Stimulated activated naive CD4-positive, alpha-beta T cell treated with Interleukin-2 at 50 U/mL for 16 hours (primary cell): Measurements from ENCODE around the gene TEX261.
"Not testable (repeated sequence)": the region's sequence is repeated elsewhere in the genome, so short reads cannot be mapped to it uniquely, and the experiment has no call there.

Experiments
- DNase-seq: peaks from one replicate; lab custom pipeline; 2025; lab: John Stamatoyannopoulos, UW

Gene TEX261

DNA sequence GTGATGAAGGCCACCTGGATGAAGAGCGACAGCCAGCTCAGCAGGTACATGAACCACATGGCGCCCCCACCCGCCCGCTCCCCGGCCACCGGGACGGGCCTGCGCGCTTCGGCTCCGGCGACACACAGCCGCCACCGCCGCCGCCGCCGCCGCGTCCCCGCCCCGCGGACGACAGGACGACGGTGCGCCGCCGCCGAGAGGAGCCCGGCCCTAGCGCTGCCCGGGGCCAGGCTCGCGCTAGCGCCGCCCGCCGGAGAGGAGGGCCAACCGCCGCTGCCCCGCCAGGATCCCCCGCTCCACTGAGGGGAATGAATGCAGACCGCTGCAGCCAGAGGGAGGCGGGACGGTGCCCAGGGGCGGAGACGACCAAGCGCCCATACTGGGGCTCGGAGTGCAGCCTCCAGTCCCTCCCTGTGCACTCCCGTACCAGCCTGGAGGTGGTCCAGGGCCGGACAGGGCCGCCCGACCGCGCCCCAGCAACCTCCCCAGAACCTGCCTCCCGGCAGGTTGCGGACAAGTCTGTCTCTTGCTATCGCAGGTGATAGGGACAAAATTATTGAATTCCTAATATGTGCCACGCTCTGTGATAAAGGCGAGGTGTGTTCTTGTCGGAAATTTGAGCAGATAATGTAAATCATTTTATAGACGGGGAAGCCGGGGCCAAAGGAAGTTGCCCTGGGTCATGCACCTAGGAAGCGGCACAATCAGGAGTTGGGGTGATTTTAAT is at the start of gene TEX261:
TSS of gene TEX261 (minus strand) at position 175 of the 727 bp plus-strand sequence. CDS start at position 59, 116 bp downstream.
- peak; percentile 90 for DNase-seq

- no peak for DNase-seq
Measured at GRCh38 chr2:71043531-71044407, 49.1 kb upstream of the TEX261 start.

- no peak for DNase-seq
Measured at GRCh38 chr2:71042287-71042686, 47.6 kb upstream of the TEX261 start.

DNA sequence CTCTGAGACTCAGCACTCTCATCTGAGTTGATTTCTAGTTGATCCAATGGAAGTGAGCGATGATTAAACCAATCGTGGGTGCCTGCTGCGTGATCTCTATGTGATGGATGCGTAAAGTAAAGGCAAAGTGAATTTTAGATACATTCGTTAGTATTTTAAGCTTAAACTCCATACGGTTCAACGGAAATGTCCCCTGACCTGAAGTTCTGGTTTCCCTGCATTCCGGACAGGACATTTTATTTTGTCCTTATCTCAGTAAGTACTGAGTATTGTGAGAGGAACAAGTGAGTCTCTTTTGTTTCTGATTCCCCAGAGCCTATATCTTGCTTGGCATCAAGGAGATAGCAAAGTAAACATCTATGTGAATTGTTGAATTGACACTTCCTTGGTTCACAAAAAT is 41.6 kb upstream of the TEX261 start:
- not testable (repeated sequence) for DNase-seq

GRCh38 chr2:71023553-71024243 is 29.0 kb upstream of the TEX261 start:
- DNase-seq, result peak; percentile 69

- not testable (repeated sequence) for DNase-seq
Measured at GRCh38 chr2:71021394-71021793, 26.7 kb upstream of the TEX261 start.

DNA sequence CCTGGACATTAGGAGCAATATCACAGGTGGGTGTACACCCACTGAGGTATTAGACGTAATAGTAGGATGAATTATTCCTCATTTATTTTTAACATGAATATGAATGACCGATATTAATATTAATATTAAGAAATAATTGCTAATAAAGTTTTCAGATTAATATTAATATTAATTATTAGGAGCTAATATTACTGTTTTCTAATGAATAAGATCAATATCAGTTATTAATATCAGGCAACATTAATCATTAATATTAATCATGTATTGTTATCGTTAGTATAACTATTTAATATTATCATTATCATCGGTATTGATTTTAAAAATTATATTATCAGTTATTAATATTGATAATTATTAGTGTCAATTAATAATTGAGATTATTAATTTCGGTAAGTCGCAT is 25.3 kb upstream of the TEX261 start:
- not testable (repeated sequence) for DNase-seq

GRCh38 chr2:71018625-71019024 is 24.0 kb upstream of the TEX261 start:
- DNase-seq, result no peak

DNA sequence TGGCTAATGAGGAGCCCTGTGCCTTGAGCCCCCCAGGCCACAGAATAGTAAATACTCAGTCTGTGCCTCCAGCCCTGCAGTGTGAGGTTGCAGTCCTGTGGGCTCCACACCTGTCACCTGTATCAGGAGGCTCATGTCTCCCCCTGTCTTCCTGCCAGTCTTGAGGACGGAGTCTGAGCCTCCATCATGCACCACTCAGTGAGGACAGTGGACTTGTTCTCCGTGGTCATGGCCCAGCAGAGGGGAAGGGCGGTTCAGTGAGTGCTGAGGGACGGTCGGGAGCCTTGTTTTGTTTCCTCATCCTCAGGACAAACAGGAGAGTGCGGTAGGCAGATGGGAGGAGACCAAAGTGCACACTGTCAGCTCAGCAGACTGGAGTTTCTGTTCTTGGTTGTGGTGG is 17.1 kb upstream of the TEX261 start:
- not testable (repeated sequence) for DNase-seq

GRCh38 chr2:71008342-71008741 is 13.7 kb upstream of the TEX261 start:
- no peak for DNase-seq

- DNase-seq, result no peak
Measured at GRCh38 chr2:71006955-71007799, 12.5 kb upstream of the TEX261 start.

- DNase-seq, result no peak
Measured at GRCh38 chr2:71006323-71006722, 11.7 kb upstream of the TEX261 start.

GRCh38 chr2:71005271-71006202 is 10.9 kb upstream of the TEX261 start:
- no peak for DNase-seq

GRCh38 chr2:71004857-71005256 is 10.2 kb upstream of the TEX261 start:
- DNase-seq, result no peak

- no peak for DNase-seq
Measured at GRCh38 chr2:71003966-71004755, 9.5 kb upstream of the TEX261 start.

- DNase-seq, result no peak
Measured at GRCh38 chr2:71003396-71003795, 8.7 kb upstream of the TEX261 start.

DNA sequence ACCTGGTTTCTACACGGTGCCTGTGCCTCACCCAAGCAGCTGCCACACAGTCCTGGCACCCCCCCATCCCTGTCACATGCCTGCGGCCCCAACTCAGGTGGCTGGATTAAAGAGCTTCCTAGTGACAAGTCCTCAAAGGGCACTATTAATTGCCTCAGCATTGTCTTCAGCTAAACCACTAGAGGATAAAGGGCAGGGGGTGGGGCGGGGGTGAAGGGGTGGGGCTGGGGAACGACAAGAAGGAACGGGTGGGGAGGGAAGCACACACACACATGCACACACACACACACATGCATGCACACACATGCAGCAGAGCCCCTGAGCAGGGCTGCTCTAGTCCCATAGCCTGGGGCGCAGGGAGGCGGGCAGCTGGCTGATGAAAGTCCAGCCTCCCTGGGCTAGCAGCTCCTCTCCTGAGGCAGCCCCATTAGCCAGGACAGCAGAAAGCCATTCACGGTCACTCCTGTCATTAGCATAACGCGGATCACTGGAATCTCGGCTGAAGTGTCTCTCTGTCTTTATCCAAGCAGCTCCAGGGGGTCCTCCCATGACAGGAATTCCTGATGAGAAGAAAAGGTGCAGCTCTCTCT is 7.4 kb upstream of the TEX261 start:
- DNase-seq, result no peak

- DNase-seq, result no peak
Measured at GRCh38 chr2:71001592-71001927, 6.9 kb upstream of the TEX261 start.
